Left lung (tissue), 10 donors: ENCODE measurements around the gene BPHL. TPM values are rescaled to one million over a fixed set of nuclear protein-coding genes. Genes with fewer than 3 reads are reported as not detected.

Source experiments
- ATAC-seq: fragments of 200-7000 bp; cut with Tn5 transposase; one replicate; pipeline ENCODE4 v1.9.1; 2020; ENCODE audit warnings: moderate library complexity
- DNase-seq, 4 donors: peaks; one replicate each; pipeline ENCODE4 v3.0.0-alpha.2; 2013 to 2020
- H3K27ac ChIP-seq, 2 donors: fragments of 200-600 bp; sonication (generic) in 1 of 2; one replicate each; pipeline versions ENCODE4 v1.5.0 to v1.8.0; 2020 to 2021
- H3K27me3 ChIP-seq, 2 donors: fragments of 200-600 bp; sonication (generic) in 1 of 2; one replicate each; pipeline versions ENCODE4 v1.5.0 to v1.8.0; 2020 to 2021
- H3K36me3 ChIP-seq, 2 donors: fragments of 200-600 bp; sonication (generic) in 1 of 2; one replicate each; pipeline versions ENCODE4 v1.5.0 to v1.8.0; 2020 to 2021
- H3K4me1 ChIP-seq, 2 donors: fragments of 200-600 bp; one replicate each; pipeline ENCODE4 v1.8.0; 2021
- H3K4me3 ChIP-seq, 2 donors: fragments of 200-600 bp; sonication (generic) in 1 of 2; one replicate each; pipeline versions ENCODE4 v1.5.0 to v1.8.0; 2020 to 2021; ENCODE audit warnings: mild to moderate bottlenecking in 1 of 2
- H3K9me3 ChIP-seq, 2 donors: fragments of 200-600 bp; sonication (generic) in 1 of 2; one replicate each; pipeline versions ENCODE4 v1.5.0 to v1.8.0; 2020 to 2021
- intact Hi-C, 2 donors: fragments of 100-400 bp; cut with DNase I; formaldehyde crosslinking; loops; one replicate each; pipeline versions ENCODE4 v1.11.2 to v1.14.2; 2022
- polyA plus RNA-seq, 6 donors: library from polyadenylated mRNA; unstranded; fragments of 120-200 nt; gene quantifications; one replicate each; pipeline ENCODE4 v1.2.1, GENCODE V29; 2013; ENCODE audit not compliant: insufficient read length in 6 of 6
- total RNA-seq, 2 donors: library from RNA; stranded (reverse); fragmentation: NEBNext Ultra II Directional; extraction: Animal tissue kit (Norgen Biotek cat#: 25700); gene quantifications; one replicate each; pipeline ENCODE4 v1.2.1, GENCODE V29; 2021
- TF ChIP-seq, protein P1 (sequence below), 2 donors: fragments of 200-600 bp; sonication (generic) in 1 of 2; IDR thresholded peaks; one replicate each; pipeline versions ENCODE4 v1.5.0 to v1.8.0; 2021; ENCODE audit warnings: antibody characterized with exemption in 2 of 2
- donor health status: DM: no; HTN: yes; CAD: no.
- donor health status: DM: no; HTN: no; CAD: no.

BPHL gene
- total and polyA plus RNA-seq, 8 donors, result 13.1 to 47.9 (median 41.1) TPM

DNA sequence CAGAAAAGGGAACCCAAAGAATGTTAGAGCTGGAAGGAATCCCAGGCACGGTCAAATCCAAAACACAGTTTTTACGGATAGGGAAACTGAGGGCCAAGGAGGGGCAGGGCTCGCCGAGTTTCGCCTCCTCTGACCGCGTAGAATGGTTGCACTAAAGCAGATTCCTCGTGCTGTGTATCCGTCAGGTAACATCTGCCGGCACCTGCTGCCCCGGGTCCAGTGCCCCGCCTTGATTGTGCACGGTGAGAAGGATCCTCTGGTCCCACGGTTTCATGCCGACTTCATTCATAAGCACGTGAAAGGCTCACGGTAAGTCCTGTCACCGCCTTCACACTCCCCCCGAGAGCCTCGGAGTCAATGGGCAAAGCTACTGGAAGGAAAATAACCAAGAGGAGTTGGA, 21.7 kb downstream of the BPHL start:
- Histone ChIP-seq H3K4me3 (no peak overlapping the region), H3K36me3 (no peaks in the 10 kb centered on the region), H3K9me3 (no peaks in the 10 kb centered on the region), H3K27ac (peak overlapping the region in 1 of 2 donors; percentile 57), H3K4me1 (peaks cover 0 to 20% of the 10 kb centered on the region in 2 donors), H3K27me3 (no peaks in the 10 kb centered on the region)
- intact Hi-C loops, result no loop called here
- no peak for DNase-seq
- TF ChIP-seq, protein P1, sequence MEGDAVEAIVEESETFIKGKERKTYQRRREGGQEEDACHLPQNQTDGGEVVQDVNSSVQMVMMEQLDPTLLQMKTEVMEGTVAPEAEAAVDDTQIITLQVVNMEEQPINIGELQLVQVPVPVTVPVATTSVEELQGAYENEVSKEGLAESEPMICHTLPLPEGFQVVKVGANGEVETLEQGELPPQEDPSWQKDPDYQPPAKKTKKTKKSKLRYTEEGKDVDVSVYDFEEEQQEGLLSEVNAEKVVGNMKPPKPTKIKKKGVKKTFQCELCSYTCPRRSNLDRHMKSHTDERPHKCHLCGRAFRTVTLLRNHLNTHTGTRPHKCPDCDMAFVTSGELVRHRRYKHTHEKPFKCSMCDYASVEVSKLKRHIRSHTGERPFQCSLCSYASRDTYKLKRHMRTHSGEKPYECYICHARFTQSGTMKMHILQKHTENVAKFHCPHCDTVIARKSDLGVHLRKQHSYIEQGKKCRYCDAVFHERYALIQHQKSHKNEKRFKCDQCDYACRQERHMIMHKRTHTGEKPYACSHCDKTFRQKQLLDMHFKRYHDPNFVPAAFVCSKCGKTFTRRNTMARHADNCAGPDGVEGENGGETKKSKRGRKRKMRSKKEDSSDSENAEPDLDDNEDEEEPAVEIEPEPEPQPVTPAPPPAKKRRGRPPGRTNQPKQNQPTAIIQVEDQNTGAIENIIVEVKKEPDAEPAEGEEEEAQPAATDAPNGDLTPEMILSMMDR (IDR thresholded peaks at IDR 0.05), result no peak
- ATAC-seq, result no peak

DNA sequence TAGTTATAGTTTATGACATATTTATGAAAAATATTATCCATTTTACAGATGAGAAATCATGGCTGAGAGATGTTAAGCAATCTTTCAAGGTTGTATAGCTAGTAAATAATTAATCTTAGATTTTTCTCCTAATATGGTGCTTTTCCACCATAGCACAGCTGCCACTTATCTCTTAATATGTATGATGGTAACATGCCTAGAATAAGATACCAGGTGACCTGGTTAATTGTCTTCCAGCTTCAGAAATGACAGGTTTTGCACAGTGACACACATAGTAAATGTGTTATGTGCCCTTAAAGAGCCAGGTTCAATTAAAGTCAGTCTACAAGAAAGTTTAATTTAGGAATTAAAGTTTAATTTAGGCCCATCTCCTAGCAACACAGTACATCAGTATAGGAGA, 24.0 kb downstream of the BPHL start:
- Histone ChIP-seq H3K4me1 (peaks cover 0 to 20% of the 10 kb centered on the region in 2 donors), H3K9me3 (no peaks in the 10 kb centered on the region), H3K27me3 (no peaks in the 10 kb centered on the region), H3K4me3 (no peak overlapping the region), H3K27ac (no peak overlapping the region), H3K36me3 (no peaks in the 10 kb centered on the region)
- intact Hi-C loops, result no loop called here
- ATAC-seq, result no peak
- TF ChIP-seq, protein P1 (IDR thresholded peaks at IDR 0.05), result no peak
- no peak for DNase-seq

DNA sequence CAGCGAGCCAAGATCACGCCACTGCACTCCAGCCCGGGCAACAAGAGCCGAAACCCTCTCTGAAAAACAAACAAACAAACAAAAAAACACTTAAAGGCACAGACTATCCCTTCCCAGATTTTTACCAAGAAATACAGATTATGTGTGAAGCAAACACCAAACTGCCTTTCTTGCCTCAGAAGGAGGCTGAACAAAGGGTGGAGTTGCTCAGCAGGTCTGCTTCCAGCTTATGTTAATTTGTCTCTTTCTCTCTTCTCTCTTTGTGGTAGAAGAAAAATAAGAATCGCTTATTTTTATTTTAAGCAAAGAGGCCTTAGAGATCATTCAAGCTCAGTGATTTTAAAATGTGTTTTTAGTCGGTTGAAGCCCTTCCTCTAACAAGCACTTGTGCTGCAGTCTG, 24.6 kb downstream of the BPHL start:
- H3K4me1 ChIP-seq, result peaks cover 0 to 19% of the 10 kb centered on the region in 2 donors
- no peak overlapping the region for H3K4me3 ChIP-seq
- no peaks in the 10 kb centered on the region for H3K36me3 ChIP-seq
- H3K27me3 ChIP-seq, result no peaks in the 10 kb centered on the region
- TF ChIP-seq, protein P1 (IDR thresholded peaks at IDR 0.05), result no peak
- intact Hi-C loops, result no loop called here
- ATAC-seq (no peak), DNase-seq (no peak)
- no peak overlapping the region for H3K27ac ChIP-seq
- H3K9me3 ChIP-seq, result no peaks in the 10 kb centered on the region

DNA sequence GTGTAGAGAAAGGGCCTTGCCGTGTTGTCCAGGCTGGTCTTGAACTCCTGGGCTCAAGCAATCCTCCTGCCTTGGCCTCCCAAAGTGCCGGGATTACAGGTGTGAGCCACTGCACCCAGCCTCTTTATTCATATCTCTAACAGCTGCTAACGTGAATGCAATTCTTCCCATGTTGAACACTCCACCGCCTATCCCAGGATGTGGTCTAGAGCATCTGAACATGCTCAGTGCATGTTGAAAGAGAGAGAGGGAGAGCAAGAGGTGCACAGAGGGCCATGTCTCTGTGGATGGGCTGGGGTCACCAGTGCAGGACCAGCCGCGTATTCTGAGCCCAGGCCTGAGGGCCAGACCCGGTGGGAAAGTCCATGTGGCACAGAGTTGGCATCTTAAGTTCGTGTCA, 26.1 kb downstream of the BPHL start:
- DNase-seq (no peak), ATAC-seq (no peak)
- TF ChIP-seq, protein P1 (IDR thresholded peaks at IDR 0.05), result no peak
- no peak overlapping the region for H3K27ac ChIP-seq
- H3K27me3 ChIP-seq, result no peaks in the 10 kb centered on the region
- intact Hi-C loops, result no loop called here
- peaks cover 0 to 8% of the 10 kb centered on the region in 2 donors for H3K4me1 ChIP-seq
- H3K36me3 ChIP-seq, result no peaks in the 10 kb centered on the region
- no peak overlapping the region for H3K4me3 ChIP-seq
- no peaks in the 10 kb centered on the region for H3K9me3 ChIP-seq

DNA sequence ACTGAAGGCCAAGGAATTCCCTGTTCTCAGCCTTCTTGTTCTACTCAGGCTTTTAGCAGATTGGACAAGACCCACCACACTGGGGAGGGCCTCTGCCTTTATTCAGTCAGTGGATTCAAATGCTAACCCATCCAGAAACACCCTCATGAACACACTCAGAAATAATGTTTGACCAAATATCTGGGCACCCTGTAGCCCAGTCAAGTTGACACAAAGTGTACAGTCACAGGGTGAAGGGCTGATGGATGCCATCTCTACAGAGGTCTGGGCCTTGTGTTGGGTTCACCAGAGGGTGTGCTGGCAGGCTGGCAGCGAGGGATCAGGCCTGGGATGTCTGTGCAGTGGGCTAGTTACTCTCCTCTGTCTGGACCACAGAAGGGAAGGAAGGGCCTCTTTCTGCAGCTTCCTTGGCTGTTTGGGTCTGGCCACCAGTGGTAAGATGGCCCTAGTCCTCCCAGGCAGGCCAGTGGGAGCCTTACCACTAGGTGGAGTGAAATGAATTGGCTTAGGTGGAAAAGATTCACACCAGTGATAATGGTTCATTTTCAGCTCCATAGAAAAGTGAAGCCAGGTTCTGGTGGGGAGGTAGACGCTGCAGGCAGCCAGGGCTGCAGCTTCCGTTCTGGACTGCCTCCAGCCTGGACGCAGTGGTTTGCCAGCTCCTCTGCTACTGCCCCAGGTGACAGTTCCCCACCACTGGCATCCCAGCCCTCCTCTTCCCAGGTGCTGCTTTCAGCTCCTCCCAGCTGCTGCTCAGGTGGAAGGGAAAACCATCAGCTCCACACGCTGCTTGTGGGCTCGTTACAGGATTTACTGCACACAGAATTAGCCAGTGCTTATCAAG, 29.6 kb downstream of the BPHL start:
- Histone ChIP-seq H3K9me3 (no peaks in the 10 kb centered on the region), H3K36me3 (peaks cover 0 to under 1% of the 10 kb centered on the region in 2 donors), H3K4me3 (no peak overlapping the region), H3K4me1 (no peaks in the 10 kb centered on the region), H3K27me3 (no peaks in the 10 kb centered on the region), H3K27ac (no peak overlapping the region)
- TF ChIP-seq, protein P1 (IDR thresholded peaks at IDR 0.05), result no peak
- ATAC-seq, result no peak
- no peak for DNase-seq
- intact Hi-C loops, result no loop called here
